RWPE2 (cell line): Measurements from ENCODE around the gene KCNH1.

ENCODE experiments used
- ATAC-seq: fragments of 200-7000 bp; cut with Tn5 transposase; 3 replicates; pipeline ENCODE4 v1.9.1; 2021; ENCODE audit warnings: low read depth
- DNase-seq: peaks from one replicate; pipeline ENCODE4 v3.0.0-alpha.2; 2020; ENCODE audit warnings: low spot score
- H3K27ac ChIP-seq: fragments of 450-650 bp; 2 replicates; pipeline ENCODE4 v1.5.1; 2017; ENCODE audit warnings: mild to moderate bottlenecking; ENCODE audit not compliant: poor library complexity, severe bottlenecking
- H3K27me3 ChIP-seq: fragments of 250-450 bp; sonication (Bioruptor Pico); 2 replicates; pipeline ENCODE4 v1.5.1; 2021; ENCODE audit warnings: mild to moderate bottlenecking, moderate library complexity; ENCODE audit not compliant: insufficient read depth, poor library complexity, severe bottlenecking
- H3K36me3 ChIP-seq: fragments of 250-450 bp; sonication (Bioruptor Pico); 2 replicates; pipeline ENCODE4 v1.5.1; 2020; ENCODE audit warnings: low read depth, mild to moderate bottlenecking, moderate library complexity
- H3K4me1 ChIP-seq: fragments of 250-450 bp; sonication (Bioruptor Pico); 2 replicates; pipeline ENCODE4 v1.5.1; 2021; ENCODE audit warnings: mild to moderate bottlenecking, moderate library complexity; ENCODE audit not compliant: insufficient read depth, poor library complexity, severe bottlenecking
- H3K4me3 ChIP-seq: fragments of 250-450 bp; sonication (Bioruptor Pico); 2 replicates; pipeline ENCODE4 v1.5.1; 2021; ENCODE audit warnings: mild to moderate bottlenecking, moderate library complexity; ENCODE audit not compliant: severe bottlenecking
- H3K9me3 ChIP-seq: fragments of 250-450 bp; sonication (Bioruptor Pico); 2 replicates; pipeline ENCODE4 v1.5.1; 2021; ENCODE audit warnings: mild to moderate bottlenecking, moderate library complexity; ENCODE audit not compliant: severe bottlenecking
- TF ChIP-seq, protein P1 (sequence below): fragments of 450-650 bp; IDR thresholded peaks from one replicate; pipeline ENCODE4 v1.5.1; 2017; ENCODE audit warnings: mild to moderate bottlenecking, moderate library complexity; ENCODE audit not compliant: poor library complexity, severe bottlenecking

KCNH1 gene

DNA sequence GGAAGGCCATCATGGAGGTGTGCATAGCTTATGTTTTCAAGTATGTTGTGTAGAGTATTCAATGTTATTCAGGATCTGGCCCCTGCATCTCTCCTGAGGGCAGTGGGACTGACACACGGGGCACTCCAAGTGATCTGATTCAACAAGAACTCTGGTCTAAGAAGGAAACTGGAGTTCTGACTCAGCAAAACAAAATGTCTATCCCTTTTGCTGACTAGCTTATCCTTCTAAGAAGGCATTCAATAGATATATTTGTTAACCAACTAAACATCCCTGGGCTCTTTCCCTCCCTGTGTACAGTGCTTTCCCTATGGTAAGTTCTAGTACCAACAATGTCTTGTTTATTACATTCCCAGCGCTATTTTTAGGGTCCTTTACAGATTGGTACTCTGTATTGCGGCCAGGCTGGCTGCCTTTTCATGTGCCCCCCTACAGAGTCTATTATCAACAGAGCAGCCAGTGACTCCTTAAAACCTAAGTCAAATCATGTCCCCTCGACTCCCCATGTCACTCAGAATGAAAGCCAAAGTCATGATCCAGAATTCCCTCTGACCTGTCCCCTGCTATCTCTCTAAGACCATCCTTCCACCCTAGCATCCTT is 304.9 kb downstream of the KCNH1 start:
- ATAC-seq = no peak
- no peaks in the 10 kb centered on the region for H3K9me3 ChIP-seq
- TF ChIP-seq, protein P1, sequence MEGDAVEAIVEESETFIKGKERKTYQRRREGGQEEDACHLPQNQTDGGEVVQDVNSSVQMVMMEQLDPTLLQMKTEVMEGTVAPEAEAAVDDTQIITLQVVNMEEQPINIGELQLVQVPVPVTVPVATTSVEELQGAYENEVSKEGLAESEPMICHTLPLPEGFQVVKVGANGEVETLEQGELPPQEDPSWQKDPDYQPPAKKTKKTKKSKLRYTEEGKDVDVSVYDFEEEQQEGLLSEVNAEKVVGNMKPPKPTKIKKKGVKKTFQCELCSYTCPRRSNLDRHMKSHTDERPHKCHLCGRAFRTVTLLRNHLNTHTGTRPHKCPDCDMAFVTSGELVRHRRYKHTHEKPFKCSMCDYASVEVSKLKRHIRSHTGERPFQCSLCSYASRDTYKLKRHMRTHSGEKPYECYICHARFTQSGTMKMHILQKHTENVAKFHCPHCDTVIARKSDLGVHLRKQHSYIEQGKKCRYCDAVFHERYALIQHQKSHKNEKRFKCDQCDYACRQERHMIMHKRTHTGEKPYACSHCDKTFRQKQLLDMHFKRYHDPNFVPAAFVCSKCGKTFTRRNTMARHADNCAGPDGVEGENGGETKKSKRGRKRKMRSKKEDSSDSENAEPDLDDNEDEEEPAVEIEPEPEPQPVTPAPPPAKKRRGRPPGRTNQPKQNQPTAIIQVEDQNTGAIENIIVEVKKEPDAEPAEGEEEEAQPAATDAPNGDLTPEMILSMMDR = no peak
- H3K27ac ChIP-seq = no peak overlapping the region
- no peaks in the 10 kb centered on the region for H3K4me1 ChIP-seq
- H3K27me3 ChIP-seq = no peaks in the 10 kb centered on the region
- H3K36me3 ChIP-seq = no peaks in the 10 kb centered on the region
- no peak overlapping the region for H3K4me3 ChIP-seq
- no peak for DNase-seq

DNA sequence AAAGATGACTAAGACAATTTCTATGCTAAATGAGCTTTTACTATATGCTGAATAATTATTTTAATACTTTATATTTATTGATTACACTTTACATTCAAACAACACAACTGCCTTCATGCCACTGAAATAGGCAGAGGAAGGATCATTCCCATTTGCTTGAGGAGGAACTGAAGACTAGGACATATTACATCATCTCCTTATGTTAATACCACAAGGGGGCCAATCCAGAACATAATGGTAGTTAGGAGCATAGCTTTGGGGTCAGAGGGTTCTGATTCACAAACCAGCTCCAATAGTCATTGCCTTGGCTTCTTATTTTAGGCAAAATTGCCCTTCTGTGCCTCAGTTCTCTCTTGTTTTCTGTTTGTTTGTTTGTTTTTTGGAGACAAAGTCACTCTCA is 306.5 kb downstream of the KCNH1 start:
- ATAC-seq (no peak), DNase-seq (no peak)
- Histone ChIP-seq H3K27me3 (no peaks in the 10 kb centered on the region), H3K36me3 (no peaks in the 10 kb centered on the region), H3K9me3 (no peaks in the 10 kb centered on the region), H3K4me1 (no peaks in the 10 kb centered on the region), H3K4me3 (no peak overlapping the region), H3K27ac (no peak overlapping the region)
- TF ChIP-seq, protein P1 = no peak

DNA sequence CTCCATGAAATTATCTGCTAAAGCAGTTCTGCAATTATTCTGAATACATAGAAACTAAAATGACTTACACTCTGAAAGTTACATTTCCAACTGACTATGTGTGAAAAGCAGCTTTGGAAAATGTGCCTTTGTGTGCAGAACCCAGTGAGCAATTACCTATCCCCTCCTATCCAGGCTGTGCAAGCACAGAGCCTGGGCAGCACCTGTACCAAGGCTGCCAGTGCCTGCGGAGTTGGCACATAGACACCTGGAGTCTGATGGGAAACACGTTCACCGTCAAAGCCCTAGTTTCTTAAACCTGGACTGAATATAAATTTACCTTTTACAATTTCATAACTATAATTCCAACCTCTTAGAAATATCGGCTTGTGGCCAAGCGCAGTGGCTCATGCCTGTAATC is 307.3 kb downstream of the KCNH1 start:
- Histone ChIP-seq H3K9me3 (no peaks in the 10 kb centered on the region), H3K27me3 (no peaks in the 10 kb centered on the region), H3K27ac (no peak overlapping the region), H3K4me3 (no peak overlapping the region), H3K4me1 (no peaks in the 10 kb centered on the region), H3K36me3 (no peaks in the 10 kb centered on the region)
- TF ChIP-seq, protein P1 = no peak
- no peak for ATAC-seq
- no peak for DNase-seq

DNA sequence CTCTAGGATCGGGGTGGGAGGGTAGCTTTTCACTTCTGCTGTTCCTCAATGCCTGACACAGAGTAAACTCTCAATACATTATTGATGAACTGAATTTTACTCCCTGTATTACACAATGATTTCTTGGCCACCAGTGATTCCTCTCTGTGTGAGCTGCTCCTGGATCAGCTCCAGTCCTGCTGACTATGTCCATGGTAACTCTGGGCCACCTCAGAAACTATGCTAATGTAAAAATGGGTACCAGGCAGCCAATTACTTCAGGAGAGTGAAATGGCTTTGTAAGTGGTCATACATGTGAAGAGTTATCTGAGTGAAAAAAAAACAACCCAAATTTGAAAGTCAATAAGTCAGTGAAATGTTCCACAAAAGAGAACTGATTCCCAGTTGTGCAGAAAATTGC is 311.0 kb downstream of the KCNH1 start:
- DNase-seq = no peak

DNA sequence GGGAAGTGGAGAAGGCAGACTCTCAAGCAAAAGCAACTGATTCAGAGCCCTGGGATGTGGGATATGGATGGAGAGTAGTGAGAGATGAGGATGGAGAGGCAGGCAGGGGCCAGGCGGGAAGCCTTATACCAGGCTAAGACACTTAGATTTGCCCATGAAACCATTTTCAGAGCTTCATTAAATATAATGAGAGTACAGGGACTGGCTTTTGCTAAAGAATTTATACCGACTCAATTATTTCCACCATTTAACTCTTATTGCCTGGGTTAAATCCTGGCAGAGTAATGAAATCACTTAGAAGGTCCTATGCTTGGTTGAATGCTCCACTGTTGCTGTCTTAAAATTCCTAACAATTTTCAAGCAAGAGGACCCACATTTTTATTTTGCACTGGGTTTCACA is 311.7 kb downstream of the KCNH1 start:
- DNase-seq = no peak
- H3K9me3 ChIP-seq = no peaks in the 10 kb centered on the region
- H3K27ac ChIP-seq = no peak overlapping the region
- no peaks in the 10 kb centered on the region for H3K27me3 ChIP-seq
- H3K36me3 ChIP-seq = no peaks in the 10 kb centered on the region
- no peaks in the 10 kb centered on the region for H3K4me1 ChIP-seq
- H3K4me3 ChIP-seq = no peak overlapping the region
- TF ChIP-seq, protein P1 = no peak
- no peak for ATAC-seq

More for the DNA sequence above, 311.0 kb downstream of the KCNH1 start:
- no peak for ATAC-seq
- H3K36me3 ChIP-seq = no peaks in the 10 kb centered on the region
- H3K27me3 ChIP-seq = no peaks in the 10 kb centered on the region
- no peaks in the 10 kb centered on the region for H3K4me1 ChIP-seq
- no peak overlapping the region for H3K4me3 ChIP-seq
- no peak overlapping the region for H3K27ac ChIP-seq
- TF ChIP-seq, protein P1 = no peak
- no peaks in the 10 kb centered on the region for H3K9me3 ChIP-seq
